CD14-positive monocyte (primary cell): ENCODE results near the gene ACTBL2. TPM values are rescaled to one million over a fixed set of nuclear protein-coding genes. Genes with fewer than 3 reads are reported as not detected.

Source experiments
- DNase-seq, 3 donors: peaks; one replicate each; pipeline ENCODE4 v3.0.0-alpha.2; 2011 to 2022
- H2AFZ ChIP-seq: 2 replicates; pipeline ENCODE4 v1.6.0; 2012; ENCODE audit warnings: mild to moderate bottlenecking, low read depth, low read length, inconsistent platforms; ENCODE audit not compliant: insufficient read depth, poor library complexity, severe bottlenecking
- H3K27ac ChIP-seq, 2 donors: 1 replicate in 1 of 2; 2 replicates in 1 of 2; pipeline ENCODE4 v1.5.1; 2012 to 2013; ENCODE audit warnings: low read length in 2 of 2, control low read depth in 1 of 2, inconsistent platforms in 1 of 2, low read depth in 1 of 2, mild to moderate bottlenecking in 1 of 2
- H3K27me3 ChIP-seq, 2 donors: one replicate each; pipeline versions ENCODE4 v1.6.0 to v1.6.1; 2011 to 2013; ENCODE audit warnings: low read length in 2 of 2; ENCODE audit not compliant: control insufficient read depth in 2 of 2, insufficient read depth in 2 of 2
- H3K36me3 ChIP-seq, 2 donors: replicated peaks in 1 of 2; 1 replicate in 1 of 2; 2 replicates in 1 of 2; pipeline versions ENCODE4 v1.5.1 to v1.6.1; 2012 to 2013; ENCODE audit warnings: low read length in 2 of 2, control low read depth in 1 of 2, inconsistent platforms in 1 of 2, mild to moderate bottlenecking in 1 of 2; ENCODE audit not compliant: insufficient read depth in 2 of 2, control insufficient read depth in 1 of 2
- H3K4me1 ChIP-seq, 2 donors: 1 replicate in 1 of 2; 2 replicates in 1 of 2; pipeline versions ENCODE4 v1.5.1 to v1.6.1; 2012 to 2013; ENCODE audit warnings: low read length in 2 of 2, control low read depth in 1 of 2, inconsistent platforms in 1 of 2, mild to moderate bottlenecking in 1 of 2, moderate library complexity in 1 of 2; ENCODE audit not compliant: insufficient read depth in 2 of 2, control insufficient read depth in 1 of 2
- H3K4me2 ChIP-seq: replicated peaks from 2 replicates; pipeline ENCODE3; 2012; ENCODE audit warnings: low read length, moderate library complexity, mild to moderate bottlenecking; ENCODE audit not compliant: poor library complexity, severe bottlenecking; ENCODE audit errors: extremely low read depth
- H3K4me3 ChIP-seq, 3 experiments: fragments of 200-600 bp in 1 of 3; sonication (generic) in 1 of 3; replicated peaks in 1 of 3; 1 replicate in 2 of 3; 2 replicates in 1 of 3; pipeline ENCODE4 v1.5.1; 2011 to 2013; ENCODE audit warnings: low read length in 3 of 3, mild to moderate bottlenecking in 3 of 3, control low read depth in 2 of 3, low read depth in 2 of 3, inconsistent platforms in 1 of 3, moderate library complexity in 1 of 3
- H3K79me2 ChIP-seq: 2 replicates; pipeline ENCODE4 v1.6.0; 2012; ENCODE audit warnings: mild to moderate bottlenecking, control low read depth, inconsistent platforms, low read length, moderate library complexity; ENCODE audit not compliant: insufficient read depth
- H3K9ac ChIP-seq: 2 replicates; pipeline ENCODE4 v1.6.0; 2017; ENCODE audit warnings: low read length, mild to moderate bottlenecking; ENCODE audit not compliant: insufficient read depth, poor library complexity, severe bottlenecking
- H3K9me3 ChIP-seq, 2 donors: replicated peaks in 1 of 2; 1 replicate in 1 of 2; 2 replicates in 1 of 2; pipeline versions ENCODE4 v1.5.1 to v1.6.1; 2012 to 2013; ENCODE audit warnings: low read length in 2 of 2, control low read depth in 1 of 2; ENCODE audit not compliant: control insufficient read depth in 1 of 2, insufficient read depth in 1 of 2
- H4K20me1 ChIP-seq: 2 replicates; pipeline ENCODE4 v1.6.0; 2012; ENCODE audit warnings: mild to moderate bottlenecking, low read length, control low read depth, moderate library complexity; ENCODE audit not compliant: insufficient read depth
- H3K27ac Mint-ChIP-seq, 7 donors: one replicate each; pipeline ENCODE4 v1.8.0; 2020; ENCODE audit warnings: mild to moderate bottlenecking in 7 of 7, mixed read lengths in 7 of 7, moderate library complexity in 6 of 7, inconsistent platforms in 2 of 7
- H3K27me3 Mint-ChIP-seq, 3 donors: one replicate each; pipeline ENCODE4 v1.8.0; 2021 to 2022; ENCODE audit warnings: low read depth in 3 of 3, mild to moderate bottlenecking in 3 of 3, mixed read lengths in 3 of 3, moderate library complexity in 3 of 3, inconsistent platforms in 1 of 3
- H3K36me3 Mint-ChIP-seq, 2 donors: one replicate each; pipeline ENCODE4 v1.8.0; 2020; ENCODE audit warnings: mixed read lengths in 2 of 2, inconsistent platforms in 1 of 2, mild to moderate bottlenecking in 1 of 2
- H3K4me1 Mint-ChIP-seq: one replicate; pipeline ENCODE4 v1.8.0; 2020; ENCODE audit warnings: mild to moderate bottlenecking, mixed read lengths
- H3K4me3 Mint-ChIP-seq, 2 donors: one replicate each; pipeline ENCODE4 v1.8.0; 2020; ENCODE audit warnings: mild to moderate bottlenecking in 2 of 2, mixed read lengths in 2 of 2, moderate library complexity in 1 of 2
- H3K9me3 Mint-ChIP-seq, 7 donors: one replicate each; pipeline ENCODE4 v1.8.0; 2020 to 2022; ENCODE audit warnings: mixed read lengths in 7 of 7, mild to moderate bottlenecking in 6 of 7, moderate library complexity in 6 of 7, inconsistent platforms in 2 of 7
- CTCF ChIP-seq: fragments of 200-600 bp; IDR thresholded peaks from one replicate; pipeline ENCODE4 v1.8.0; 2022; ENCODE audit warnings: antibody characterized with exemption, mild to moderate bottlenecking
- WGBS: methylation state at CpG from one replicate; pipeline ENCODE4 v1.1.5; 2013; ENCODE audit warnings: missing lambda C conversion rate; ENCODE audit not compliant: insufficient coverage; 5-methylcytosine and 5-hydroxymethylcytosine counted together
- intact Hi-C, 2 donors: fragments of 100-400 bp; cut with micrococcal nuclease; formaldehyde crosslinking; loops; one replicate each; pipeline versions ENCODE4 v1.15.0 to v1.15.1; 2023
- polyA plus RNA-seq, 3 donors: library from polyadenylated mRNA; depleted of rRNA in 1 of 3; unstranded in 2 of 3; stranded (reverse) in 1 of 3; fragments of 300-500 nt in 2 of 3; fragments of >200 nt in 1 of 3; fragmentation: Illumina TruSeq in 2 of 3; gene quantifications; 1 replicate in 2 of 3; 2 replicates in 1 of 3; pipeline ENCODE4 v1.2.3, GENCODE V29; 2012 to 2021

The ACTBL2 gene
- polyA plus RNA-seq, 3 donors = not detected

GRCh38 chr5:57437976-57438805 lies 44.4 kb downstream of the ACTBL2 start:
- Mint-ChIP-seq H3K4me3 (no peak overlapping the region), H3K36me3 (no peaks in the 10 kb centered on the region), H3K9me3 (peaks cover 0 to 4% (median 0%) of the 10 kb centered on the region in 7 donors), H3K4me1 (no peaks in the 10 kb centered on the region), H3K27ac (no peak overlapping the region), H3K27me3 (peaks cover 0 to 1% (median 0%) of the 10 kb centered on the region in 3 donors)
- Histone ChIP-seq H3K27ac (no peak overlapping the region), H3K4me3 (no peak overlapping the region), H3K4me2 (no peak overlapping the region), H3K9ac (no peak overlapping the region), H3K4me1 (no peaks in the 10 kb centered on the region), H3K79me2 (no peaks in the 10 kb centered on the region), H2AFZ (no peak overlapping the region), H3K27me3 (no peaks in the 10 kb centered on the region), H3K9me3 (no peaks in the 10 kb centered on the region), H3K36me3 (no peaks in the 10 kb centered on the region), H4K20me1 (no peaks in the 10 kb centered on the region)
- WGBS = no CpG with 5 or more reads among the region's 8 CpGs
- intact Hi-C loops = no loop called here
- no peak for TF ChIP-seq CTCF
- DNase-seq = no peak

- peaks cover 0 to 4% (median 0%) of the 10 kb centered on the region in 7 donors for H3K9me3 Mint-ChIP-seq
- H3K27ac Mint-ChIP-seq = no peak overlapping the region
- no peak overlapping the region for H3K4me3 Mint-ChIP-seq
- intact Hi-C loops = no loop called here
- Histone ChIP-seq H3K4me2 (no peak overlapping the region), H3K4me1 (no peaks in the 10 kb centered on the region), H3K79me2 (no peaks in the 10 kb centered on the region), H3K9ac (no peak overlapping the region), H3K27ac (no peak overlapping the region), H4K20me1 (no peaks in the 10 kb centered on the region), H3K36me3 (no peaks in the 10 kb centered on the region), H3K4me3 (no peak overlapping the region), H3K9me3 (no peaks in the 10 kb centered on the region), H2AFZ (no peak overlapping the region), H3K27me3 (no peaks in the 10 kb centered on the region)
- no CpG with 5 or more reads among the region's 1 CpG for WGBS
- H3K4me1 Mint-ChIP-seq = no peaks in the 10 kb centered on the region
- no peak for TF ChIP-seq CTCF
- DNase-seq = no peak
- H3K27me3 Mint-ChIP-seq = peaks cover 0 to 1% (median 0%) of the 10 kb centered on the region in 3 donors
- H3K36me3 Mint-ChIP-seq = no peaks in the 10 kb centered on the region
Observed at GRCh38 chr5:57436586-57436985, 46.0 kb downstream of the ACTBL2 start.
